Vagina (tissue), 2 donors: Measurements from ENCODE around the gene NLGN4Y. TPM values are rescaled to one million over a fixed set of nuclear protein-coding genes. Genes with fewer than 3 reads are reported as not detected.

ENCODE experiments used
- DNase-seq, 2 donors: peaks; one replicate each; pipeline ENCODE4 v3.0.0-alpha.2; 2017; ENCODE audit errors: extremely low spot score in 2 of 2
- H3K27ac ChIP-seq: fragments of 200-600 bp; sonication (generic); one replicate; pipeline ENCODE4 v1.5.1; 2019
- H3K27me3 ChIP-seq: fragments of 200-600 bp; sonication (generic); one replicate; pipeline ENCODE4 v1.5.1; 2019
- H3K36me3 ChIP-seq, 2 donors: fragments of 200-600 bp; sonication (generic); one replicate each; pipeline ENCODE4 v1.5.1; 2017 to 2019
- H3K4me1 ChIP-seq: fragments of 200-600 bp; sonication (generic); one replicate; pipeline ENCODE4 v1.5.1; 2019
- H3K4me3 ChIP-seq, 2 donors: fragments of 200-600 bp; sonication (generic); 1 replicate in 1 of 2; 2 replicates in 1 of 2; pipeline ENCODE4 v1.5.1; 2016 to 2019
- H3K9me3 ChIP-seq: fragments of 200-600 bp; sonication (generic); one replicate; pipeline ENCODE4 v1.5.1; 2019
- POLR2A ChIP-seq, 2 donors: fragments of 450-650 bp; IDR thresholded peaks; one replicate each; pipeline ENCODE4 v1.6.1; 2017; ENCODE audit warnings: antibody characterized with exemption in 2 of 2, mild to moderate bottlenecking in 2 of 2, moderate library complexity in 2 of 2
- POLR2AphosphoS5 ChIP-seq, 2 donors: sonication (generic); formaldehyde crosslinking; IDR thresholded peaks; one replicate each; pipeline ENCODE4 v1.9.0; 2017; ENCODE audit warnings: antibody characterized with exemption in 2 of 2, mild to moderate bottlenecking in 2 of 2, low read depth in 1 of 2; ENCODE audit not compliant: insufficient read depth in 1 of 2
- intact Hi-C: fragments of 100-400 bp; cut with DNase I; formaldehyde crosslinking; loops from one replicate; pipeline ENCODE4 v1.15.1; 2023
- total RNA-seq: library from RNA; depleted of rRNA; stranded (reverse); fragments of >200 nt; gene quantifications from one replicate; pipeline ENCODE4 v1.2.3, GENCODE V29; 2016
- TF ChIP-seq, protein P1 (sequence below), 3 experiments: fragments of 450-650 bp in 2 of 3; fragments of 200-600 bp in 1 of 3; sonication (generic) in 1 of 3; IDR thresholded peaks; one replicate each; pipeline ENCODE4 v1.5.1; 2017 to 2019; ENCODE audit warnings: antibody characterized with exemption in 3 of 3, mild to moderate bottlenecking in 2 of 3, moderate library complexity in 2 of 3

Gene NLGN4Y
- total RNA-seq, 1 donor from 2014 or later = not detected

DNA sequence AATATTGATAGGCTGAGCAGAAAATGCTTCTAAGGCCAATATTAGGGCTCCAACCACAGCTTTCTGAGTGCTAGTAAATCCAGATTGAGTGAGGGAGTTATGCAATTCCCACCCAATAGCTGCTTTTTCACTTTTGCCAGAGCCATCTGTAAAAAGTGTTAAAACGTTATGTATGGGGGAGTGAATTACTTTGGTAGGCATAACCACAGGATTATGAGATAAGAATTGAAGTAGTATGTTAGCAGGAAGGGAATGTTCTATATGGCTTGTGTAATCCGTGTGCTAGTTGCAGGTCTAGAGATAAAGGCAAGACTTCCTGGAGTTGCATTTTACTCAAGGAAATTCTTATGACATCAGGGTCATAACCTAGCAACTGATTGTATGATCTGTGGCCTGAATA lies 347.6 kb downstream of the NLGN4Y start:
- Histone ChIP-seq H3K4me3 (no peak overlapping the region), H3K36me3 (no peaks in the 10 kb centered on the region), H3K9me3 (no peaks in the 10 kb centered on the region), H3K4me1 (no peaks in the 10 kb centered on the region), H3K27ac (no peak overlapping the region), H3K27me3 (no peaks in the 10 kb centered on the region)
- no peak for DNase-seq
- no peak for TF ChIP-seq POLR2A (IDR thresholded peaks at IDR 0.05)
- no peak for TF ChIP-seq POLR2AphosphoS5 (IDR thresholded peaks at IDR 0.05; ENCODE audit: insufficient read depth in 1 of 2, low read depth in 1 of 2)
- TF ChIP-seq, protein P1, sequence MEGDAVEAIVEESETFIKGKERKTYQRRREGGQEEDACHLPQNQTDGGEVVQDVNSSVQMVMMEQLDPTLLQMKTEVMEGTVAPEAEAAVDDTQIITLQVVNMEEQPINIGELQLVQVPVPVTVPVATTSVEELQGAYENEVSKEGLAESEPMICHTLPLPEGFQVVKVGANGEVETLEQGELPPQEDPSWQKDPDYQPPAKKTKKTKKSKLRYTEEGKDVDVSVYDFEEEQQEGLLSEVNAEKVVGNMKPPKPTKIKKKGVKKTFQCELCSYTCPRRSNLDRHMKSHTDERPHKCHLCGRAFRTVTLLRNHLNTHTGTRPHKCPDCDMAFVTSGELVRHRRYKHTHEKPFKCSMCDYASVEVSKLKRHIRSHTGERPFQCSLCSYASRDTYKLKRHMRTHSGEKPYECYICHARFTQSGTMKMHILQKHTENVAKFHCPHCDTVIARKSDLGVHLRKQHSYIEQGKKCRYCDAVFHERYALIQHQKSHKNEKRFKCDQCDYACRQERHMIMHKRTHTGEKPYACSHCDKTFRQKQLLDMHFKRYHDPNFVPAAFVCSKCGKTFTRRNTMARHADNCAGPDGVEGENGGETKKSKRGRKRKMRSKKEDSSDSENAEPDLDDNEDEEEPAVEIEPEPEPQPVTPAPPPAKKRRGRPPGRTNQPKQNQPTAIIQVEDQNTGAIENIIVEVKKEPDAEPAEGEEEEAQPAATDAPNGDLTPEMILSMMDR (IDR thresholded peaks at IDR 0.05) = no peak
- intact Hi-C loops = no loop called here
